Astrocyte (in vitro differentiated cells and primary cell): Measurements from ENCODE around the gene PADI3. TPM values are rescaled to one million over a fixed set of nuclear protein-coding genes. Genes with fewer than 3 reads are reported as not detected.

ENCODE experiments used
- DNase-seq: peaks from one replicate; pipeline ENCODE4 v3.0.0-alpha.2; 2010; ENCODE audit warnings: low read depth
- FAIRE-seq: peaks from 2 replicates; lab custom pipeline; 2011; peaks lifted over from hg19 to GRCh38; lab: Jason Lieb, UNC
- H2AFZ ChIP-seq: 2 replicates; pipeline ENCODE4 v1.6.0; 2012; ENCODE audit warnings: low read depth, low read length, inconsistent platforms
- H3K27ac ChIP-seq: 2 replicates; pipeline ENCODE4 v1.5.1; 2011; ENCODE audit warnings: low read depth, low read length, inconsistent platforms
- H3K27me3 ChIP-seq: 2 replicates; pipeline ENCODE4 v1.6.0; 2011; ENCODE audit warnings: low read length, inconsistent platforms; ENCODE audit not compliant: insufficient read depth
- H3K36me3 ChIP-seq: 2 replicates; pipeline ENCODE4 v1.5.1; 2011; ENCODE audit warnings: low read length, inconsistent platforms; ENCODE audit not compliant: insufficient read depth
- H3K4me1 ChIP-seq: 2 replicates; pipeline ENCODE4 v1.5.1; 2011; ENCODE audit warnings: low read length, inconsistent platforms; ENCODE audit not compliant: insufficient read depth
- H3K4me2 ChIP-seq: 2 replicates; pipeline ENCODE4 v1.6.0; 2012; ENCODE audit warnings: low read length, inconsistent platforms
- H3K4me3 ChIP-seq: 2 replicates; pipeline ENCODE4 v1.5.1; 2011; ENCODE audit warnings: low read depth, mild to moderate bottlenecking, low read length, inconsistent platforms; ENCODE audit not compliant: insufficient read depth
- H3K79me2 ChIP-seq: 2 replicates; pipeline ENCODE4 v1.6.0; 2012; ENCODE audit warnings: mild to moderate bottlenecking, low read length, inconsistent platforms; ENCODE audit not compliant: insufficient read depth
- H3K9ac ChIP-seq: 2 replicates; pipeline ENCODE4 v1.6.0; 2012; ENCODE audit warnings: mild to moderate bottlenecking, low read length, inconsistent platforms
- H3K9me3 ChIP-seq: 2 replicates; pipeline ENCODE4 v1.5.1; 2012; ENCODE audit warnings: low read depth, mild to moderate bottlenecking, low read length, inconsistent platforms; ENCODE audit not compliant: insufficient read depth
- H4K20me1 ChIP-seq: 2 replicates; pipeline ENCODE4 v1.6.0; 2012; ENCODE audit warnings: low read length, inconsistent platforms; ENCODE audit not compliant: insufficient read depth
- H3K27ac Mint-ChIP-seq: one replicate; pipeline ENCODE4 v1.8.0; 2021; ENCODE audit warnings: mild to moderate bottlenecking, mixed read lengths; ENCODE audit not compliant: unreplicated experiment
- H3K27me3 Mint-ChIP-seq: one replicate; pipeline ENCODE4 v1.8.0; 2021; ENCODE audit warnings: low read depth, mixed read lengths; ENCODE audit not compliant: unreplicated experiment
- H3K36me3 Mint-ChIP-seq: one replicate; pipeline ENCODE4 v1.8.0; 2021; ENCODE audit warnings: low read depth, mixed read lengths; ENCODE audit not compliant: unreplicated experiment
- H3K4me1 Mint-ChIP-seq: one replicate; pipeline ENCODE4 v1.8.0; 2021; ENCODE audit warnings: low read depth, mixed read lengths; ENCODE audit not compliant: unreplicated experiment
- H3K4me3 Mint-ChIP-seq: one replicate; pipeline ENCODE4 v1.8.0; 2021; ENCODE audit warnings: mild to moderate bottlenecking, moderate library complexity, mixed read lengths; ENCODE audit not compliant: unreplicated experiment
- H3K9me3 Mint-ChIP-seq: one replicate; pipeline ENCODE4 v1.8.0; 2021; ENCODE audit warnings: mild to moderate bottlenecking, mixed read lengths; ENCODE audit not compliant: unreplicated experiment
- EZH2 ChIP-seq: IDR thresholded peaks from 2 replicates; pipeline ENCODE4 v1.6.1; 2012; ENCODE audit warnings: mild to moderate bottlenecking, low read length, inconsistent platforms; ENCODE audit not compliant: insufficient read depth
- total RNA-seq: library from RNA; stranded (reverse); gene quantifications from 2 replicates; pipeline ENCODE4 v1.2.1, GENCODE V29; 2021
- TF ChIP-seq, protein P1 (sequence below): IDR thresholded peaks from 2 replicates; pipeline ENCODE4 v1.5.1; 2011; ENCODE audit warnings: low read depth, mild to moderate bottlenecking, inconsistent platforms, low read length, moderate library complexity; ENCODE audit not compliant: insufficient read depth

Gene PADI3
- total RNA-seq, 1 donor from 2014 or later, result 0.09 TPM

DNA sequence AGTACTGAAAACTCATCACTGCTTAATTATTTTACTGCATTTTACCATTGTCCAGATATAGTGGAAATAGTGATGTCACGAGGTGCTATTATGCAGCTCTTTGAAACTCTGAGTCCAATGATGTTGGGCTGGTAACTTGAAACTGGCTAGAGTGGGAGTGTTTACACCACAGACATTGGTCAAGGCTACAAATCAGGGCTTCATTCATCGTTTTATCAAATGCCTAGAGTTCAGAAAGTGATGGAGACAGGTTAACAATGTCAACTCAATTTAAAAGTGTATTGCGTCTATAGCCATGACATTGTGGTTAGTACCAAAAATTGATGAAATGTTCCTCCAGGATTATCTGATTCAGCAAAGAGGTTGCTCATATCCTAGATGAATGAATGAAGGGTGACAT, 31.3 kb upstream of the PADI3 start:
- Histone ChIP-seq H2AFZ (no peak overlapping the region), H3K36me3 (no peaks in the 10 kb centered on the region), H3K4me3 (no peak overlapping the region), H3K9ac (no peak overlapping the region), H3K4me2 (no peak overlapping the region), H3K4me1 (peaks cover 9% of the 10 kb centered on the region), H3K9me3 (no peaks in the 10 kb centered on the region), H3K27ac (no peak overlapping the region), H3K79me2 (no peaks in the 10 kb centered on the region), H3K27me3 (no peaks in the 10 kb centered on the region), H4K20me1 (no peaks in the 10 kb centered on the region)
- Mint-ChIP-seq H3K27ac (no peak overlapping the region), H3K36me3 (no peaks in the 10 kb centered on the region), H3K9me3 (peaks cover 6% of the 10 kb centered on the region), H3K27me3 (peaks cover 37% of the 10 kb centered on the region), H3K4me1 (peaks cover 12% of the 10 kb centered on the region), H3K4me3 (no peak overlapping the region)
- FAIRE-seq, result no peak
- no peak for DNase-seq
- no peak for TF ChIP-seq EZH2
- TF ChIP-seq, protein P1, sequence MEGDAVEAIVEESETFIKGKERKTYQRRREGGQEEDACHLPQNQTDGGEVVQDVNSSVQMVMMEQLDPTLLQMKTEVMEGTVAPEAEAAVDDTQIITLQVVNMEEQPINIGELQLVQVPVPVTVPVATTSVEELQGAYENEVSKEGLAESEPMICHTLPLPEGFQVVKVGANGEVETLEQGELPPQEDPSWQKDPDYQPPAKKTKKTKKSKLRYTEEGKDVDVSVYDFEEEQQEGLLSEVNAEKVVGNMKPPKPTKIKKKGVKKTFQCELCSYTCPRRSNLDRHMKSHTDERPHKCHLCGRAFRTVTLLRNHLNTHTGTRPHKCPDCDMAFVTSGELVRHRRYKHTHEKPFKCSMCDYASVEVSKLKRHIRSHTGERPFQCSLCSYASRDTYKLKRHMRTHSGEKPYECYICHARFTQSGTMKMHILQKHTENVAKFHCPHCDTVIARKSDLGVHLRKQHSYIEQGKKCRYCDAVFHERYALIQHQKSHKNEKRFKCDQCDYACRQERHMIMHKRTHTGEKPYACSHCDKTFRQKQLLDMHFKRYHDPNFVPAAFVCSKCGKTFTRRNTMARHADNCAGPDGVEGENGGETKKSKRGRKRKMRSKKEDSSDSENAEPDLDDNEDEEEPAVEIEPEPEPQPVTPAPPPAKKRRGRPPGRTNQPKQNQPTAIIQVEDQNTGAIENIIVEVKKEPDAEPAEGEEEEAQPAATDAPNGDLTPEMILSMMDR, result no peak

DNA sequence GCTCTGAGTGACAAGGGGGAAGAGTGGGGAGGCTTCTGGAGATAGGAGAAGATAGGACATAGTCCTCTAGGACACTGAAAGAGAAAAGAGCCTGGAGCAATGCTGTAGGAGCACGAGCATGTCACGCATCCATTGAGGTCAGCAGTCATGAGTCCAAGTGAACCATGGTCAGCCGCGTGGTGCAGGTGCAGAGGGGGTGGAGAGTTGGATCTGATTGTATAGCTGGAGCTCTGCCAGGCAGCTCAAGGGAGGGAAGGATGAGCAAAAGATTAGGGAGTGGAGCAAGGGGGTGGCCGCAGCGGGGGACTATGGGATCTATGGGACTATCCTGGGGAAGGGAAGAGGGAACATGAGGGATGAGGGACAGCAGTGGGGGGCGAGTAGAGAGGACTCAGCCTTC, 30.0 kb upstream of the PADI3 start:
- no peaks in the 10 kb centered on the region for H4K20me1 ChIP-seq
- DNase-seq (no peak), FAIRE-seq (no peak)
- H3K4me1 ChIP-seq, result no peaks in the 10 kb centered on the region
- no peak overlapping the region for H2AFZ ChIP-seq
- Mint-ChIP-seq H3K4me3 (no peak overlapping the region), H3K36me3 (no peaks in the 10 kb centered on the region), H3K4me1 (peaks cover 4% of the 10 kb centered on the region), H3K27me3 (peaks cover 41% of the 10 kb centered on the region), H3K27ac (no peak overlapping the region), H3K9me3 (peaks cover 6% of the 10 kb centered on the region)
- TF ChIP-seq, protein P1, result no peak
- no peak for TF ChIP-seq EZH2
- H3K27ac ChIP-seq, result no peak overlapping the region
- no peak overlapping the region for H3K4me2 ChIP-seq
- no peaks in the 10 kb centered on the region for H3K27me3 ChIP-seq
- no peak overlapping the region for H3K9ac ChIP-seq
- no peak overlapping the region for H3K4me3 ChIP-seq
- no peaks in the 10 kb centered on the region for H3K79me2 ChIP-seq
- no peaks in the 10 kb centered on the region for H3K9me3 ChIP-seq
- no peaks in the 10 kb centered on the region for H3K36me3 ChIP-seq

DNA sequence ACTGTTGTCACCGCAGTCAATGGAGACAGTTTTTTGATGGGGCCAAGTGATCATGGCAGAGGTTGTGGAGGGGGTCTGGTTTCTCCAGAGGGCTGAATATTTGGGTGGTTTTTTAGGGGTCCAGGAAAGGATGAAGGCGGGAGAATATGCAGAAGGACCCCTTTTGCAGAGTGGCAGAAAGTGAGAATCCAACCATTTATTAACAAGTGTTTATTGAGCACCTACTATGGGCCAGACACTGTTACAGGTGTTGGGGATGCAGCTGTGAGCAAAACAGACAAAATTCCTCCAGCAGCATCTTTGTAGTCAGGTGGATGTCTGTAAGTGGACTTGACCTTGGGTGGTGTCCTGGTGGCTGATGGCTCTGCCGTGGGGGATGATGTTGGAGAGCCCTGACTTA, 28.6 kb upstream of the PADI3 start:
- H3K27me3 Mint-ChIP-seq, result peaks cover 44% of the 10 kb centered on the region
- Histone ChIP-seq H3K4me1 (no peaks in the 10 kb centered on the region), H3K79me2 (no peaks in the 10 kb centered on the region), H3K4me2 (no peak overlapping the region), H3K4me3 (no peak overlapping the region), H3K9me3 (no peaks in the 10 kb centered on the region), H2AFZ (no peak overlapping the region), H3K27ac (no peak overlapping the region), H4K20me1 (no peaks in the 10 kb centered on the region), H3K36me3 (no peaks in the 10 kb centered on the region), H3K27me3 (no peaks in the 10 kb centered on the region), H3K9ac (no peak overlapping the region)
- FAIRE-seq (no peak), DNase-seq (no peak)
- no peak overlapping the region for H3K27ac Mint-ChIP-seq
- H3K36me3 Mint-ChIP-seq, result no peaks in the 10 kb centered on the region
- H3K4me3 Mint-ChIP-seq, result no peak overlapping the region
- TF ChIP-seq EZH2, result no peak
- TF ChIP-seq, protein P1, result no peak
- peaks cover 6% of the 10 kb centered on the region for H3K9me3 Mint-ChIP-seq
- H3K4me1 Mint-ChIP-seq, result peaks cover 2% of the 10 kb centered on the region
